HUES6 (cell line): Measurements from ENCODE around the gene PSMB9.
A peak's percentile ranks its signal among the peaks of the same experiment; 100 is the strongest.

Source experiments
- H3K27ac ChIP-seq: 2 replicates; pipeline ENCODE4 v1.7.0; 2013; ENCODE audit warnings: low read depth, mild to moderate bottlenecking, low read length, inconsistent platforms
- H3K27me3 ChIP-seq: 2 replicates; pipeline ENCODE4 v1.6.1; 2013; ENCODE audit warnings: low read length; ENCODE audit not compliant: control insufficient read depth, insufficient read depth
- H3K36me3 ChIP-seq: 2 replicates; pipeline ENCODE4 v1.6.1; 2013; ENCODE audit warnings: low read length; ENCODE audit not compliant: control insufficient read depth, insufficient read depth
- H3K4me1 ChIP-seq: 2 replicates; pipeline ENCODE4 v1.6.1; 2013; ENCODE audit warnings: low read length; ENCODE audit not compliant: control insufficient read depth, insufficient read depth
- H3K4me3 ChIP-seq: 2 replicates; pipeline ENCODE4 v1.5.1; 2013; ENCODE audit warnings: low read depth, low read length
- H3K9ac ChIP-seq: one replicate; pipeline ENCODE4 v1.6.1; 2013; ENCODE audit warnings: mild to moderate bottlenecking, low read length
- H3K9me3 ChIP-seq: 2 replicates; pipeline ENCODE4 v1.6.1; 2013; ENCODE audit warnings: low read depth, low read length; ENCODE audit not compliant: control insufficient read depth, insufficient read depth

PSMB9 gene

GRCh38 chr6:32839356-32839755 is 14.6 kb upstream of the PSMB9 start:
- Histone ChIP-seq H3K27ac (no peak overlapping the region), H3K36me3 (no peaks in the 10 kb centered on the region; the same call in 1 of the 2 replicates), H3K9ac (no peak overlapping the region), H3K27me3 (peaks cover 56% of the 10 kb centered on the region), H3K4me3 (no peak overlapping the region), H3K4me1 (peaks cover 9% of the 10 kb centered on the region), H3K9me3 (no peaks in the 10 kb centered on the region)

GRCh38 chr6:32840604-32841246 is 13.3 kb upstream of the PSMB9 start:
- Histone ChIP-seq H3K4me3 (no peak overlapping the region), H3K27me3 (peaks cover 63% of the 10 kb centered on the region), H3K9me3 (no peaks in the 10 kb centered on the region), H3K27ac (no peak overlapping the region), H3K4me1 (peaks cover 9% of the 10 kb centered on the region), H3K36me3 (no peaks in the 10 kb centered on the region), H3K9ac (no peak overlapping the region)

GRCh38 chr6:32842021-32842650 is 11.9 kb upstream of the PSMB9 start:
- Histone ChIP-seq H3K27ac (no peak overlapping the region), H3K4me3 (no peak overlapping the region), H3K9ac (no peak overlapping the region), H3K36me3 (peaks cover 5% of the 10 kb centered on the region; the same call in 1 of the 2 replicates), H3K9me3 (no peaks in the 10 kb centered on the region), H3K27me3 (peaks cover 71% of the 10 kb centered on the region), H3K4me1 (peaks cover 9% of the 10 kb centered on the region)

GRCh38 chr6:32842690-32843089 is 11.3 kb upstream of the PSMB9 start:
- H3K36me3 ChIP-seq = peaks cover 8% of the 10 kb centered on the region; the same call in 1 of the 2 replicates
- H3K4me1 ChIP-seq = peaks cover 6% of the 10 kb centered on the region
- H3K27me3 ChIP-seq = peaks cover 71% of the 10 kb centered on the region
- H3K9me3 ChIP-seq = no peaks in the 10 kb centered on the region
- H3K4me3 ChIP-seq = no peak overlapping the region
- no peak overlapping the region for H3K27ac ChIP-seq
- no peak overlapping the region for H3K9ac ChIP-seq

GRCh38 chr6:32843331-32843978 is 10.5 kb upstream of the PSMB9 start:
- Histone ChIP-seq H3K27me3 (peaks cover 75% of the 10 kb centered on the region), H3K36me3 (peaks cover 8% of the 10 kb centered on the region; the same call in 1 of the 2 replicates), H3K4me3 (peak overlapping the region; percentile 75), H3K4me1 (peaks cover 3% of the 10 kb centered on the region; the same call in 1 of the 2 replicates), H3K27ac (no peak overlapping the region), H3K9me3 (no peaks in the 10 kb centered on the region), H3K9ac (peak overlapping the region; percentile 45)

GRCh38 chr6:32843979-32844838 is 9.8 kb upstream of the PSMB9 start, which contains the start of gene PSMB8:
Gene PSMB8, minus strand, starts transcription at chr6:32844047. Its CDS starts 51 bp downstream, at chr6:32843996.
- Histone ChIP-seq H3K9ac (peak within 1 kb of the TSS; percentile 45), H3K27me3 (peaks cover 75% of the 10 kb centered on the region), H3K9me3 (no peaks in the 10 kb centered on the region), H3K36me3 (peaks cover 8% of the 10 kb centered on the region; the same call in 1 of the 2 replicates), H3K4me1 (peaks cover 3% of the 10 kb centered on the region; the same call in 1 of the 2 replicates), H3K4me3 (peak within 1 kb of the TSS; percentile 75), H3K27ac (no peak within 1 kb of the TSS)

- H3K4me1 ChIP-seq = peaks cover 3% of the 10 kb centered on the region; the same call in 1 of the 2 replicates
- H3K9ac ChIP-seq = no peak overlapping the region
- no peak overlapping the region for H3K27ac ChIP-seq
- peak overlapping the region; percentile 75 for H3K4me3 ChIP-seq
- H3K36me3 ChIP-seq = peaks cover 8% of the 10 kb centered on the region; the same call in 1 of the 2 replicates
- H3K9me3 ChIP-seq = no peaks in the 10 kb centered on the region
- peaks cover 77% of the 10 kb centered on the region for H3K27me3 ChIP-seq
Observed at GRCh38 chr6:32844839-32845383, 9.1 kb upstream of the PSMB9 start.

- Histone ChIP-seq H3K9me3 (no peaks in the 10 kb centered on the region), H3K27me3 (peaks cover 78% of the 10 kb centered on the region), H3K36me3 (peaks cover 8% of the 10 kb centered on the region; the same call in 1 of the 2 replicates), H3K4me3 (no peak overlapping the region), H3K9ac (no peak overlapping the region), H3K27ac (no peak overlapping the region), H3K4me1 (peaks cover 3% of the 10 kb centered on the region; the same call in 1 of the 2 replicates)
Observed at GRCh38 chr6:32845384-32845884, 8.6 kb upstream of the PSMB9 start.

GRCh38 chr6:32847004-32847403 is 7.0 kb upstream of the PSMB9 start:
- H3K36me3 ChIP-seq = peaks cover 8% of the 10 kb centered on the region; the same call in 1 of the 2 replicates
- no peaks in the 10 kb centered on the region for H3K9me3 ChIP-seq
- no peak overlapping the region for H3K27ac ChIP-seq
- peaks cover 3% of the 10 kb centered on the region; the same call in 1 of the 2 replicates for H3K4me1 ChIP-seq
- peaks cover 83% of the 10 kb centered on the region for H3K27me3 ChIP-seq
- no peak overlapping the region for H3K9ac ChIP-seq
- H3K4me3 ChIP-seq = no peak overlapping the region

GRCh38 chr6:32847795-32848194 is 6.2 kb upstream of the PSMB9 start:
- H3K27me3 ChIP-seq = peaks cover 83% of the 10 kb centered on the region

More at GRCh38 chr6:32847795-32848194, 6.2 kb upstream of the PSMB9 start:
- Histone ChIP-seq H3K4me1 (peaks cover 11% of the 10 kb centered on the region), H3K27ac (no peak overlapping the region), H3K36me3 (peaks cover 8% of the 10 kb centered on the region; the same call in 1 of the 2 replicates), H3K9me3 (no peaks in the 10 kb centered on the region), H3K4me3 (no peak overlapping the region), H3K9ac (no peak overlapping the region)
